ENCODE measurements around the gene CENPE.

- TF ChIP-seq CTCF (IDR thresholded peaks at IDR 0.05; ENCODE audit: low read depth, low read length) = no peak
- TF ChIP-seq POLR2A (IDR thresholded peaks at IDR 0.05; ENCODE audit: extremely low read depth, insufficient read length) = no peak
These were observed 866 bp upstream of the CENPE start for GRCh38 chr4:103199009-103199408.

Data from NB4 (cell line).